ENCODE data around the gene ABCB1. TPM values are rescaled to one million over a fixed set of nuclear protein-coding genes. Genes with fewer than 3 reads are reported as not detected.

Gene ABCB1
- total and polyA plus RNA-seq, 2 of the 8 experiments (the other 6 are each of a cell fraction or from before 2014, with no cell fraction given) = 0.51 to 1.2 TPM

DNA sequence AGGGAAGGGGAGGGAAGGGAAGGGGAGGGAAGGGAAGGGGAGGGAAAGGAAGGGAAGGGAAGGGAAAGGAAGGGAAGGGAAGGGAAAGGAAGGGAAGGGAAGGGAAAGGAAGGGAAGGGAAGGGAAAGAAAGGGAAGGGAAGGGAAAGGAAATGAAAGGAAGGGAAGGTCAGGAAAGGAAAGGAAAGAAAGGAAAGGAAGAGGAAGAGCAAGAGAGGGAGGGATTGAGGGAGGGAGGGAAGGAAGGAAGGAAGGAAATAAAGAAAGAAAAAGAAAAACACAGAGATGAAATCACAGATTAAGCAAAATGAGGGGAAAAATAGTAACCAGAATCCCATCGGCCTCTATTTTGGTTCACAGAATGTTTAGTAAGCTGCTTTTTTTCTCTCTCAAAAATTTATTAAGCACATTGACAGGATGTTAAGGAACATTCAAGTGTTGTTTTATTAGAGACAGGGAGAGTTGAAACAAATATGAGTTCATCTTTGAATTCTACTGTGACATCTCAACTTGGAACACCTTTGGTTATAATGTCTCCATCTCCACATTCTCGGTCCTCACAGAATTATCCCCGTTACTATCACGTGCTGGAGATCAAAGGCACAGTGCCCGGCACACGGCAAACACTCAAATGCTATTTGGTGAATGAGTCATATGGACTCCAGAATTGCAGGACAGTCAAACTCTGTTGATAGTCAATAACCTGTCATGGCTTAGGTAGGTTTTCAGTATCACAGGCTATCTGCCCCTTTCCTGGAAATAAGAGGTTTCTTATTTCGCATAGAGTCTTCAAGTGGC lies 52.4 kb downstream of the ABCB1 start:
- H3K18ac ChIP-seq (ENCODE audit: extremely low read depth, low read length) = no peak overlapping the region
- ChIA-PET POLR2A (ENCODE audit: partially characterized antibody) (no interaction called here), CTCF (ENCODE audit: partially characterized antibody) (interaction anchor here (1.3 kb wide), 1 partner anchor 15 kb away, joined by 4 read pairs; no protein-coding TSS in a partner anchor)
- FAIRE-seq (no peak), DNase-seq (ENCODE audit: low read depth in 1 of 2, low spot score in 2 of 2) (no peak)
- no peaks in the 10 kb centered on the region; a peak in 1 of 7 replicates for H3K4me1 ChIP-seq (replicated peaks in 1 of 4; ENCODE audit: control insufficient read depth in 3 of 4, insufficient read depth in 4 of 4, low read length in 3 of 4)
- H4K20me1 ChIP-seq (replicated peaks in 1 of 2; ENCODE audit: control insufficient read depth in 1 of 2, insufficient read depth in 2 of 2, low read length in 2 of 2) = no peaks in the 10 kb centered on the region
- H3K27ac ChIP-seq (ENCODE audit: low read depth, low read length) = no peak overlapping the region
- H2BK12ac ChIP-seq (ENCODE audit: low read depth, low read length) = no peak overlapping the region
- no peak overlapping the region for H3K4me3 ChIP-seq (ENCODE audit: extremely low read depth in 1 of 4, insufficient read depth in 2 of 4, low read depth in 3 of 4, low read length in 4 of 4)
- H3K4me2 ChIP-seq (ENCODE audit: insufficient read depth in 1 of 2, low read depth in 2 of 2, low read length in 2 of 2) = no peak overlapping the region
- H3K23me2 ChIP-seq (ENCODE audit: low read depth, low read length) = no peaks in the 10 kb centered on the region
- no peak overlapping the region for H3K23ac ChIP-seq (ENCODE audit: insufficient read length)
- no peak overlapping the region for H2BK20ac ChIP-seq (ENCODE audit: low read length)
- no peaks in the 10 kb centered on the region for H3K79me1 ChIP-seq (ENCODE audit: low read depth, low read length)
- H3K9ac ChIP-seq (replicated peaks in 1 of 4; ENCODE audit: extremely low read depth in 1 of 4, low read depth in 3 of 4, low read length in 3 of 4) = no peak overlapping the region
- H3K4ac ChIP-seq (replicated peaks; ENCODE audit: insufficient read length, low read depth, low read length) = no peak overlapping the region
- H3K9me3 ChIP-seq (ENCODE audit: insufficient read depth in 2 of 2, low read depth in 1 of 2, low read length in 1 of 2) = no peaks in the 10 kb centered on the region
- H4K91ac ChIP-seq (replicated peaks; ENCODE audit: insufficient read length, low read length) = no peak overlapping the region
- H2BK120ac ChIP-seq (replicated peaks; ENCODE audit: low read depth, low read length) = no peak overlapping the region
- no peak overlapping the region for H2AFZ ChIP-seq (ENCODE audit: low read length)
- H2BK15ac ChIP-seq (ENCODE audit: low read length) = no peak overlapping the region
- no peak overlapping the region for H4K5ac ChIP-seq (ENCODE audit: insufficient read length, low read depth, low read length)
- H3K36me3 ChIP-seq (ENCODE audit: control insufficient read depth in 2 of 4, insufficient read depth in 4 of 4, low read length in 3 of 4) = no peaks in the 10 kb centered on the region
- no peak overlapping the region for H2AK5ac ChIP-seq (ENCODE audit: low read depth, low read length)
- H3K27me3 ChIP-seq (replicated peaks in 1 of 4; ENCODE audit: control insufficient read depth in 3 of 4, extremely low read depth in 1 of 4, insufficient read depth in 3 of 4, low read length in 3 of 4) = no peaks in the 10 kb centered on the region
- no peak overlapping the region for H3K14ac ChIP-seq (ENCODE audit: insufficient read length)
- 94% methylated on average over 7 of the region's 7 CpGs; no CpG with 5 or more reads in 1 of the 2 experiments for WGBS, 2 experiments (ENCODE audit: extremely low coverage in 1 of 2, insufficient coverage in 1 of 2, insufficient read length in 1 of 2, insufficient replicate concordance in 2 of 2, low coverage in 1 of 2, low lambda C conversion rate in 2 of 2, missing lambda C conversion rate in 1 of 2)
- no peak overlapping the region for H4K8ac ChIP-seq (ENCODE audit: extremely low read depth, insufficient read depth, low read length)
- H2BK5ac ChIP-seq (ENCODE audit: low read depth, low read length) = no peak overlapping the region
- no peak overlapping the region for H3K56ac ChIP-seq (replicated peaks; ENCODE audit: insufficient read length, low read depth, low read length)
- H3K79me2 ChIP-seq (ENCODE audit: control insufficient read depth in 1 of 2, insufficient read depth in 2 of 2, low read length in 2 of 2) = no peaks in the 10 kb centered on the region
- TF ChIP-seq SP1 (IDR thresholded peaks at IDR 0.05; ENCODE audit: low read depth, low read length) (no peak), RNF2 (IDR thresholded peaks at IDR 0.05; ENCODE audit: borderline replicate concordance, low read depth, low read length, missing control alignments, poor library complexity, severe bottlenecking) (no peak), TAF7 (optimal IDR thresholded peaks at IDR 0.05; ENCODE audit: borderline replicate concordance, low read depth, low read length) (no peak), SUZ12 (IDR thresholded peaks at IDR 0.05; ENCODE audit: low read length) (no peak), RXRA (IDR thresholded peaks at IDR 0.05; ENCODE audit: insufficient read depth, low read depth, low read length) (no peak), SIX5 (IDR thresholded peaks at IDR 0.05; ENCODE audit: low read depth, low read length) (no peak), ASH2L (IDR thresholded peaks at IDR 0.05; ENCODE audit: low read length) (no peak), KDM5A (IDR thresholded peaks at IDR 0.05; ENCODE audit: low read length) (no peak), SP4 (IDR thresholded peaks at IDR 0.05; ENCODE audit: low read length) (no peak), SIRT6 (IDR thresholded peaks at IDR 0.05; ENCODE audit: low read length) (no peak), JUN (IDR thresholded peaks at IDR 0.05; ENCODE audit: low read depth, low read length) (no peak), NANOG (IDR thresholded peaks at IDR 0.05; ENCODE audit: insufficient read depth, low read depth, low read length, poor library complexity, severe bottlenecking) (no peak)
- TF ChIP-seq, protein P1, sequence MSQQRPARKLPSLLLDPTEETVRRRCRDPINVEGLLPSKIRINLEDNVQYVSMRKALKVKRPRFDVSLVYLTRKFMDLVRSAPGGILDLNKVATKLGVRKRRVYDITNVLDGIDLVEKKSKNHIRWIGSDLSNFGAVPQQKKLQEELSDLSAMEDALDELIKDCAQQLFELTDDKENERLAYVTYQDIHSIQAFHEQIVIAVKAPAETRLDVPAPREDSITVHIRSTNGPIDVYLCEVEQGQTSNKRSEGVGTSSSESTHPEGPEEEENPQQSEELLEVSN (IDR thresholded peaks at IDR 0.05) = no peak
